SKM-1 treated with dmso at 0.1 percent for 144 hours (cell line): ENCODE results near the gene FOXK1.

Experiments
- DNase-seq: peaks from one replicate; lab custom pipeline; 2025; ENCODE audit not compliant: unreplicated experiment; lab: John Stamatoyannopoulos, UW

Gene FOXK1

DNA sequence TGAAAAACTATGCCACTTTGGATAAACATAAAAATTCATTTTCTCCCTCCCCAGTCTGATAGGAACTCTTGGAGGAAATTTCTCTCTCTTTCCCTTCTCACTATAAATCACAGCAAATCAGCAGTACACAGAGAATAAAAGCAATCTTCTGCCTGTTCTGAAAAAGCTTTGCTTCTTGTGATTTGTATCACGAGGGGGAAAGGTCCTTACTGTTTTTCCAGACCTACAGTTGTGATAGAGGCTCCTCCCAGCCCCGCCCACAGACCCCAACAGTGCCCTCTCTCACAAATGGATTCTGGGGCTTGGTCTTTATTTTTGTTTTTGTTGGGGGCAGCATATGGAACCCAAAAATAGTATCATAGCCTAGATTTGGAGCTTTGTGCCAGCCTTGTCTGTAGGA, 12.2 kb downstream of the FOXK1 start:
- DNase-seq: no peak

DNA sequence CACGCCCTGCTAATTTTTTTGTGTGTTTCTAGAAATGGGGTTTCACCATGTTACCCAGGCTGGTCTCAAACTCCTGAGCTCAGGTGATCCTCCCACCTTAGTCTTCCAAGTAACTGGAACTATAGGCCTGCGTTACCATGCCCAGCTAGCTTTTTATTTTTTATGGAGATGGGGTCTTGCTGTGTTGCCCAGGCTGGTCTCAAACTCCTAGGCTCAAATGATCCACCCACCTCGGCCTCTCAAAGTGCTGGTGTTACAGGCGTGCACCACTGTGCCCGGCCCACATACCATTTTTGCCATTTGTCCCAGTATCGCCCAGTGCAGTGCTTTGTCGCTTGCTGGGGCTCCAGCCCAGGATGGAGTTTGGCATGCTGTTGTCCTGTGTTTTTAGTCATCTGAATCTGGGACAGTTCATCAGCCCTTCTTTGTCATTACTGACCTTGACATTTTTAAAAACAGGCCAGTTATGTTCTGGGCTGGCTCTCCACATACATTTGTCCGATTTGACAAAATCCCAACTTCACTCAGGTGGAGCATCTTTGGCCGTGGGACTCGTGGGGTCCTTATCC, 16.7 kb downstream of the FOXK1 start:
- DNase-seq: no peak

DNA sequence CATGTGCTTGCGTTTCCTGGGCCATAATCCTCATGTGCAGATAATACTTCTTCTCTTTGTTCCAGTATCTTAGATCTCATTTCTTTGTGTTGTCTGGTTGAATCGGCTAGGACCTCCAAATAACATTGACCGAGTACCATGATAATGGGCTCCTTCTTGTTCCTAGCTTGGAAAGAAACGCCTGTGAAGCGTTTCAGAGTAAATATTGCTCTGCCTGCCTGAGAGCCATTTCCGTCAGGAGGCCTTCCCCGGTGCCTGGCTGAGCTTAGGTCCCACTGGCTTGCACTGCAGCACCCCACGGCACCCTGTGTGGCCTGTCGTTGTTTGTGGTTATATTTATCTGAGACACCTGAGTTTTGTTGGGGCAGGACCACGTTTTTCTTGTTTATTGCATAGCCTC, 17.7 kb downstream of the FOXK1 start:
- no peak for DNase-seq

DNA sequence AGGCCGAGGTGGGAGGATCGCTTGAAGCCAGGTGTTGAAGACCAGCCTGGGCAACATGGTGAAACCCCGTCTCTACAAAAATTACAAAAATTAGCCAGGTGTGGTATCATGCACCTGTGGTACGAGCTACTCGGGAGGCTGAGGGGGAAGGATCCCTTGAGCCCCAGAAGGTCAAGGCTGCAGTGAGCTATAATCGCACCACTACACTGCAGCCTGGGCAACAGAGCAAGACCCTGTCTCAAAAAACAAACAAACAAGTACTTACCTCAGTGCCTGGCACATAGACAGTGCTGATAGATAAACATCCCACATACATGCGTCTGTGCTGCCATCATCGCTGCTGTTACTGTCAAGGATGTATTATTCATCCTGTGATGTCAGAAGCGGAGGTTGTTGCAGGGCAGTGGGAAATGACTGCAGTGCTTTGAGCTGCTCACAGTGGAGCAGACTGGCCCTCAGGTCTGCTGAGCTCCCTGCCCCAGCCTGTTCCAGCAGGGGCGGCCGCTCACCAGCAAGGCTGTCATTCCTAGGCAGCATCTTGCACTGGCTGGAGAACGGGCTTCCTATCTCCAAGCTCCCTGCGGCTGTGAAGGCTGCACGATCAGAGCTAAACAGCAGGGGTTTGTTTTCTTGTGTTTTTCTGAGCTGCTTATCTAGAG, 18.6 kb downstream of the FOXK1 start:
- DNase-seq: no peak

DNA sequence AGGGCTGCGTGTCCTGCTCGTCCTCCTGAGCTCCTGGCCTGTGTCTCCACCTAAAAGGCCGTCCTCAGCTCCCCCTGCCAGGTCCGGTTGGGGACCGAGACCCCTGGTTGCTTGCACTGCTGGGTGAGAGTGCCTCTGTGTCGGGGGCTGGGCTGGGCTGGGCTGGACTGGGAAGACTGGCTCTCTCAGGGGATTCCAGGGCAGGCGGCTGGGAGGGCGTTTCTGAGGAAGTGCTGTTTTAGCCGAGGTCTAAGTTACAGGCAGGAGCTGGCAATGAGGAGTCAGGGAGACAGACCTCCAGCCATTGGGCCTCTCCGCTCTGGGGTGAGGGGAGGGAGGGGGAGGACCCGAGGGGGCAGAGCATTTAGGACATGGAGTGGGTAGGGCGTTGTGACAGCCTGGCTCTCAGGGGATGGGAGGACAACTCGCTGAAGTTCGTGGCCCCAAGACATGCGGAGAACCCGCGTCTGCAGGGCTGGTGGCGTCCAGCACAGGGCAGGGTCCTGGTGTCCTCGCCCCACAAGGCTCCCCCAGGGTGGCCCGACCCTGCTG, 20.9 kb downstream of the FOXK1 start:
- DNase-seq: no peak

DNA sequence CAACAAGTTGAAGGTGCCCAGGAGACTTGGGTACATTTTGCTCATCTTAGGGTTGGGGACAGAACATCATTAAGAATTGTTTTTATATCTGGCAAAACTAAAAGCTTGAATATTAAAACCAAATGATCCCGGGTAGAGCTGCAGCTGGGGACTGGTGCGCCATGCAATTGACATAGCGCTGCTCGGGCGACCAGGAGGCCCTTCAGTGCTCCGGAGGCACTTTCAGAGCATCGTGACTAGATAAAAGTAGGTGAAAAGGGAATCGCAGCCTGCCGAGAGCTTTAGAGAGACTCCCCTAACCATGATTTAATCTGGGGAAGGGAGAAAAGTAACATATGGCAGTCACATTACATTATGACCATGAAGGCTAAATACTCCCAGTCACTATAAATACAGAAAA, 21.4 kb downstream of the FOXK1 start:
- no peak for DNase-seq

DNA sequence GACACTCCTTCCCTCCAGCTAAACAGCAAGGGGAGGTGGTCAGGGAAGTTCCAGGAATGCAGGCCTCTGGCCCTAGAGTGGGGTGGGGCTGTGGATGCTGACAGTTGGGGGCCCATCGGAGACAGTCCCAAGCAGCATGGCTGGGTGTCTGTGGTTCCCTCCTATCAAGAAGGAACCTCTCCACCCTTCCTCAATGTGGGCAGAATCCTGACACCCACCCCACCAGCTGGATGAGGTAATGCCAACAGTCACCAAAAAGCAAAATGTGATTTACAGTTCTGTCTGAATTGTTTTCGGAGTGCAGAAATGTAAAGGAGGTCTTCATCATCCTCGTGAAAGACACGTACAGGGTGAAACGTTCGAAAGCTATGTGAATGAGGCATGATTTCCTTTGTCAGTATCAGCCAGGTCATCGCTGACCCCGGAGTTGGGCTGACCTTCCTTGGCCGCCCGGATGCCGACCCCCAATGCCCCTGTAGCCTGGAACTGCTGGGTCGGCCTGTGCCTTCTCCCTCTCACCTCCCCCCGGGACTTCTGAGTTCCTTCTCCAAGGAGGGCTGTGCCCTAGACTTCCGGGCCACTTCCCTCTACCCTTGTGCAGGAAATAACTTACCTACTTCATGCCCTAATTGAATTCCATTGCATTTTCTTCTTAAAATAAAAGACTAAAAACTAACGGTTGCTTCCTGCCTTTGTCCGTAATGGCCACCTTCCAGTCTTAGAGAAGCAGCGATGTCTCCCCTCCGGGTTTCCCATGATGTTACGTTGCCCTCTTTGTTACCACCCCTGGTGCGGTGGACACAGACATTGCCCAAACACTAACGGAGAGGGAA, 24.5 kb downstream of the FOXK1 start:
- no peak for DNase-seq

DNA sequence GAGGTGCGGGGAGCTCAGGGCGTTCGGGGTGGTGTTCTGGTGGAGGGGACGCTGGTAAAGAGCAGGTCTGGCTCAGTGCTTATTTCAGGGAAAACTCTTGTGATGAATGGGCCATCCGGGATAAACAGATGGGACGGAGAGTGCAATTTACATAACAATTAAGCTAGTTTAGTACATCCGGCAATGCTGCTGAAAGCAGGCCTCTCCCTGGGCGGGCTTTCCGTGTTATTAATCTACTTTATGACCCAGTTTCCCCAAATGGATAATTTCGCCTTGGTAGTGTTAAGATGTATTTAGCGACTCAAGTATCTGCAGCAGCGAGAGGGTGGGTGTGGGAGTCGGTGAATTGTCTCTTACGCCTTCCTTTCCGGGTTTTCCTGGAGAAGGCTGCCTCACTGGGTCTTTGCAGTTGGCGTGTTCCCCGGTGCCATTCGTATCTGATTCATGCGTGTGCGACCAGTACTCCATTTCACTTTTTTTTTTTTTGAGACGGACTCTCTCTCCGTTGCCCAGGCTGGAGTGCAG, 25.2 kb downstream of the FOXK1 start:
- no peak for DNase-seq

DNA sequence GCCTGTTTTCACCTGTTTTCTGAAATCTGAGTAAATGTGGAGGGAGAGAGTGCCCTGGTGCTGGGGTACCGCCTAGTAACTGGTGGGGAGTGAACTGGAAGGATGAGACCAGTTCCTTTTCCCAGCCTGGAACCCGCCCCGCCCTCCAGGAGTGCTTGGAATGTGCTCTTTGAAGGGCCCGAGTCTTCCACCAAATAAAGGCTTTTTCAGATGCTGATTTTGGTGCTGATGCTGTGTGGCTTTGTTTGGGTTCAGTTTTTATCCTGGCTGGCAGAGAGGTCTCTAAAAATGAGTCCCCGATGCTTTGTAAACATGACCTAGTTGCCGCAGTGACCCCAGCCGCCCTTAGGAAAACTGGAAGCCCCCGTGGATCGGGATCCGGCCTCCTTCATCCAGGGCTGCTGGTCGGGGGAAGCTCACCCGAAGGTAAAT, 25.9 kb downstream of the FOXK1 start:
- DNase-seq: no peak

DNA sequence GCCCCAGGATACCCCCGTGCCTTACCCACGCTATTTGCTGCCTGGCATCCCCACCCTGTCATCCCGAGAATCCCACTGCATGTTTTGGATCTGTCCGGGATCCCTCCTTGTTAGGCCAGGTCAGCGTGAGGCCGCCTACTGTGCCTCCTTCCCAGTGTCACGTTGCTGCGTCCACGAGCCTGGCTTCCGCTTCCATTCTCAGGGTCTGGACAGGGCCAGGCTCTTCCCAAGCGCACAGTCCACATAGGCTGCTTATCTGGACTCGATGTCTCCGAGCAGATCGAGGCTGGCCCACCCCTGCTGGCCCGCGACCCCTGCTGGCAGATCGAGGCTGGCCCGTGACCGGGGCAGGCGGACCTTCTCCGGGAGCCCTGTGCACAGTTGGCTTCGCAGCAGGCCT, 27.1 kb downstream of the FOXK1 start:
- DNase-seq: no peak

DNA sequence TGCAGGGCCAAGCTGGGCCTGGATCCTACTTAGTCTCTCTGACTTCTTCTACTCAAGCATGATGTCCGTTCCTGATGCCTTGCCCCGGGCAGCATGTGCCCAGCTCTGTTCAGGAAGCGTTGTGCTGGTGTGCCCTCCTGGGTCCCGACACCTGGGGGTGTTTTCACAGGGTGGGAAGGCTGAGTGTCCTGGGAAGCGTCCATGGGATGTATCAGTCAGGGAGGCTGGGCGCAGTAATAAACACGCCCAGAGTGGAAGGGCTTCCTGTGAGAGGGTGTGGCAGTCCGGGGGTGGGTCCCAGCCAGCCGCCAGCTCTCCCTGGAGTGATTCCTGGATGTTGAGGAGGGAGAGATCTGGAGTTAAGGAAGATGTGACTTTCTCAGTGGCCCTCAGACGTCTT, 29.0 kb downstream of the FOXK1 start:
- DNase-seq: no peak

DNA sequence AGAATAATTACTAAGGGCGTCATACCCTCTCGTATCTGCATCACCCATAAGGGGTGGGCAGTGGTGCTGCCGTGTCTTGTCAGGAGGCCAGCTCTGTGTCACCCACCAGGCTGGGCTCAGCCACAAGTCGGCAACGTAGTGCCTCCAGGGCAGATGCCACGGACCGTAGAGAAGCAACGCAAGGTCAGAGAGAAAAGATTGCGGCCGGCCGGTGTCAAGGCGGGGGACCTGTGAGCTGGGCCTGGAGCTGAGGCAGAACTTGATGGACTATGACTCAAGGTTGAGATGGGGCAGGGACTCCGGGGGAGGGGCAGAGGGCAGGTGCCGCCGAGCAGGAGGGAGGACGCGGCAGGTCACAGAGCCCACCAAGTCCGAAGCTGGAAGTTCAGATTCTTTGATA, 29.5 kb downstream of the FOXK1 start:
- DNase-seq: no peak

DNA sequence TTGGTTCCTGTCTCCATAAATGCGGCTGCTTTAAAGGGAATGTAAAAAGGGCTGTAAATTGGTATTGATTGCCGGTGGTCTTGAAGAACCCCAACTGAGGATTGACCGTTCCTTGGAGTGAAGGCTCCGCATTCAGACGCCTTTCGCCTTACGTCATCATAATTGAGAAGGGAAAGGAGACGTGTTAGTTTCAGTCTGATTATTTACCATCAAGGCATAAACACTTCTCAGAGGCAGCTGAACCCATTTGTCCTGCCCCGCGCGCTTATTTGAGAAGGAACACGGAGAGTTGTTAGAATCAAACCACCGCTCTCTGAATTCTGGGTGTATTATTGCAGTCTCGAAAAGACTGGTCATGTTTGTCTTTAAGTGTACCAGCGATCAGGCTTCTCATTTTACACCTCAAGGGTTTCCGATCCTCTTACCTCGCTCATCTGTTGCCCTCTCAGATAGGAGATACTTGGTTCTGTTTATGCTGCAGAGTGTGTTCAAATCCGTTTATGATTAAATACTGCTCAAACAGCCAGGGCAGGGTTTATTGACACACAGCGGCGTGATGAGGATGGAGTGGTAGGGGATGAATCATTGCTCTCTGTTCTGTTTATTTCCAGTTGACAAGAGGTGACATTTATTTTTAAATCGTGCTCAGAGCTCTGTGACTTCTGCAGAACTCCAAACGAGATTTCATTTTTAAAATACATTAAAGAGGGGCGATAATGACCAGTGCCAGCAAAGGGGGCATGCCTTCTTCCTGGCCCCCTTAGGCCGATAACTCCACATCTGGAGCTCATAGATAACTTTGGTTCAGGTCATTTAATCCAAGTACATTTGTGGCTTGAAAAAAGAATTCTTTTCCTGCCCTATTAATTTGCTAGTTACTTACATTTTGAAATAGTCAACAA, 30.4 kb downstream of the FOXK1 start:
- DNase-seq: no peak

DNA sequence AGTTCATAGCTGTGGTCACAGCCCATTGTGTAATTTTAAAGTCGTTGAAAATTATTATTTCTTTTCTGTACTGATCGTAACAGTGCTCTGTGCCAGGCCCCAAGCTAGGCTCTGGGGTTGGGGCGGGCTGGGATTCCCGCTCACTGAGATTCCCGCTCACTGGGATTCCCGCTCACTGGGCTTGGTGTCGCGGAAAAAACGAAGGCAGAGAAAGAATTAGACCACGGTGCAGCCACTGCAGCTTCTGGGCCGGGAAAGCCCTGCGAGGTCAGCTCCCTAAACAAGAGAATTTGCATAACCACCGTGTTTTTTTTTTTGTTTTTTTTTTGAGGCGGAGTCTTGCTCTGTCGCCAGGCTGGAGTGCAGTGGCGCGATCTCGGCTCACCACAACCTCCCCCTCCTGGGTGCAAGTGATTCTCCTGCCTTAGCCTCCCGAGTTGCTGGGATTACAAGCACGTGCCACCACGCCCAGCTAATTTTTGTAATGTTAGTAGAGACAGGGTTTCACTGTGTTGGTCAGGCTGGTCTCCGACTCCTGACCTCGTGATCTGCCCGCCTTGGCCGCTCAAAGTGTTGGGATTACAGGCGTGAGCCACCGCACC, 31.2 kb downstream of the FOXK1 start:
- DNase-seq: peak; percentile 28

DNA sequence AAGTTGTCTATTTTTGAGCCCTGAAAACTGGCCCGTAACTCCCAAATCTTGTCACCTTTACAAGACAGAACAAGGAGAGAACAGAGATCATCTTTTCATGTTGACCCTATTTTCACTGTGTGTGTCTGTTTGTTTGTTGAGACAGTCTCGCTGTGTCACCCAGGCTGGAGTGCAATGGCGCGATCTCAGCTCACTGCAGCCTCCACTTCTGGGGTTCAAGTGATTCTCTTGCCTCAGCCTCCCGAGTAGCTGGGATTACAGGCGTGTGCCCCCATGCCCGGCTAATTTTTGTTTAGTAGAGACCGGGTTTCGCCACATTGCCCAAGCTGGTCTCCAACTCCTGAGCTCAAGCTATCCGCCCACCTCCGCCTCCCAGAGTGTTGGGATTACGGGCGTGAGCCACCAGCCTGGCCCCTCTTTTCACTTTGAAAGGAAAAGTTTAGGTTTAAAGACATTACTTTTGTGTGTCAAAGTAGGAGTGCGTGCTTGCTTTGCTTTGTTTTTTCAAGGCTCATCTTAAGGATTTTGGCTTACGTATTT, 32.1 kb downstream of the FOXK1 start:
- no peak for DNase-seq

DNA sequence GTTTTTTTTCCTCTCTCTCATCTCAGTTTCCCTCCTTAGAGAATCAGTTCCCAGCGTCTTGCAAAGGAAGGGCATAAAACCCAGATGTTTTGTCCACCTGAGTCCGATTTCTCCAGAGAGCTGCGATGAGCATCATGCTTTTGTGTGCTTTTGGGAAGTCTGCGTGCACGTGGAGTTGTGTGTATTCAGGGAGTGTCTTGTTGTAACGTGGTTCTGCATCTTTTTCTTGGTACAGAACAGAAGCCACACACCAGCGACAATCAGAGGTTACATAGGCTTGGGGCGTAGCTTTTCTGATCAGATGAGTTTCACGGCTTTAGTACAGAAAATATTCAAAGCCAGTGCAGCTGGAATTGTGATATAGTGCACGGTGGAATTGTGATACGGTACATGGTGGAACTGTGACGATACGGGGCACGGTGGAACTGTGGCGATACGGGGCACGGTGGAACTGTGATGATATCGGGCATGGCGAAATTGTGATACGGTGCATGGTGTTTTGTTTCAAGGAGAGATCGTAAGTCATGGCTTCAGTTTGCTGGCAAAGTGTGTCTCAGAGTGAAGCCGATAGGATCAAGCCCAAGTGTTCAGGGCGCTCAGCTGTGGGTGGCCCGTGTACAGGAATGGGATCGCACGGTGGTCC, 32.8 kb downstream of the FOXK1 start:
- DNase-seq: peak; percentile 60

DNA sequence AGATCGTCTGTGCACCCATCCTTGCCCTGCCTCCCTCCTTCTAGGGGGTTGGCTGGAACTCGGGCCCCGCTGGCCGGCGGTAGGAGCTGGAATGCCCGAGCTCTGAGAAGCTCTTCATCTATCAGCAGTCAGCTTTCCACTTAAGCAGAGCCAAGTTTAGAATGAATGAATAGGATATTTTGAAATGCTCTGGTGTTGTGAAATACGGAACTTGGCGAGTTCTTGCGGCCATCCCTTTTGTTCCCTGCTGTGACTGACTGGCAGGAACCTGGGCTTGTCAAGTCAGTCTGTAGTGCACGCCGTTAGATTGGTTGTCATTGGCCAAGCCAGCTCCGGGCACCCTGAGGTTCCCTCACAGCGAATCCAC, 33.3 kb downstream of the FOXK1 start:
- peak; percentile 95 for DNase-seq

DNA sequence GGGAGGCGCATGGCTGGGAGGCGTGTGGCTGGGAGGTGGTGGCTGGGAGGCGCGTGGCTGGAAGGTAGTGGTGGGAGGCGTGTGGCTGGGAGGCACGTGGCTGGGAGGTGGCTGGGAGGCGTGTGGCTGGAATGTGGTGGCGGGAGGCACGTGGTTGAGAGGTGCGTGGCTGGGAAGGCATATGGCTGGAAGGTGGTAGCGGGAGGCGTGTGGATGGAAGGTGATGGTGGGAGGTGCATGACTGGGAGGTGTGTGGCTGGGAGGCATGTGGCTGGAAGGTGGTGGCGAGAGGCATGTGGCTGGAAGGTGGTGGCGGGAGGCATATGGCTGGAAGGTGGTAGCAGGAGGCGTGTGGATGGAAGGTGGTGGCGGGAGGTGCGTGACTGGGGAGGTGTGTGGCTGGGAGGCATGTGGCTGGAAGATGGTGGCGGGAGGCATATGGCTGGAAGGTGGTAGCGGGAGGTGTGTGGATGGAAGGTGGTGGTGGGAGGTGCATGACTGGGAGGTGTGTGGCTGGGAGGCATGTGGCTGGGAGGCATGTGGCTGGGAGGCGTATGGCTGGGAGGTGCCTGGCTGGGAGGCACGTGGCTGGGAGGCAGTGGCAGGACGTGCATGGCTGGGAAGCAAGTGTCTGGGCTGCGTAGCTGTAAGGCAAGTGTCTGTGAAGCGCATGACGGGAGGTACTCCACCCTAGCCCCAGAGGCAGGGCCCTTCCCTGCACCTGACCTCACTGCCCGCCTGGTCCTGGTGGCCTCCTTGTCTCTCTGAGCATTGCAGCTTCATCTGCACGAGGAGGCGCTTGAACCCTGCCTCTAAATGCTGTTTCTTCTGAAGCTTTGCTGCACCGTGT, 35.1 kb downstream of the FOXK1 start:
- DNase-seq: no peak

DNA sequence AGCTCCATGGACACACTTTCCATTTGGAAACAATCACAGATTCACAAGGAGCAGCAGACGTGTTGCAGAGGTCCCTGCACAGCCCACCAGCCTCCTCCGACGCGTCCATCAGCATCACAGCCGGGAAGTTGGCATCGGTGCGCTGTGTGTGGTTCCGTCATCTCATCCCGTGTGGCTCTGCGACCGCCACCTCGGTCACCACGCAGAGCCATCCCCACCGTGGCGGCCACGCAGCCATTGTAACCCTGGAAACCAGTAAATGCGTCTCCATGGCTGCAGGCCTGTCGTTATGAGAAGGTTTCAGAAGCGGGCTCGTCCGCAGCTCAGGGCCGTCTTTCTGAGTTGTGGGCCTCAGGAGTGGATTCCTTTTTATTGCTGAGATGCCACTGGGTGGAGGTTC, 36.0 kb downstream of the FOXK1 start:
- DNase-seq: no peak
